CD4-positive, alpha-beta T cell (primary cell): ENCODE results near the gene TSPAN31. TPM values are rescaled to one million over a fixed set of nuclear protein-coding genes. Genes with fewer than 3 reads are reported as not detected.

Source experiments
- ATAC-seq: fragments of 200-7000 bp; cut with Tn5 transposase; one replicate; pipeline ENCODE4 v1.10.0; 2022; ENCODE audit warnings: mild to moderate bottlenecking; ENCODE audit not compliant: poor library complexity
- CTCF ChIA-PET: fragments of 350-600 bp; sonication (Branson Sonifier 250); formaldehyde crosslinking; loops from one replicate; lab custom pipeline; 2021; ENCODE audit warnings: antibody characterized with exemption, inconsistent platforms; lab: Charles Lee
- POLR2A ChIA-PET: fragments of 350-600 bp; sonication (Branson Sonifier 250); formaldehyde crosslinking; loops from one replicate; lab custom pipeline; 2021; ENCODE audit warnings: antibody characterized with exemption, inconsistent platforms; lab: Charles Lee
- DNase-seq, 14 experiments: peaks; one replicate each; pipeline ENCODE4 v3.0.0-alpha.2; 2013 to 2020; ENCODE audit warnings: mixed read lengths in 2 of 14
- H3K27ac ChIP-seq, 2 donors: one replicate each; pipeline versions ENCODE4 v1.5.1 to v1.7.0; 2013; ENCODE audit warnings: low read length in 2 of 2, low read depth in 1 of 2, mild to moderate bottlenecking in 1 of 2
- H3K27me3 ChIP-seq, 2 experiments: 1 replicate in 1 of 2; 2 replicates in 1 of 2; pipeline versions ENCODE4 v1.6.1 to v1.7.0; 2013; ENCODE audit warnings: low read length in 2 of 2, control low read depth in 1 of 2, mild to moderate bottlenecking in 1 of 2, moderate library complexity in 1 of 2; ENCODE audit not compliant: insufficient read depth in 2 of 2, control insufficient read depth in 1 of 2
- H3K36me3 ChIP-seq: one replicate; pipeline ENCODE4 v1.6.1; 2013; ENCODE audit warnings: low read length, control low read depth; ENCODE audit not compliant: insufficient read depth
- H3K4me1 ChIP-seq: one replicate; pipeline ENCODE4 v1.6.1; 2013; ENCODE audit warnings: low read length, control low read depth; ENCODE audit not compliant: insufficient read depth
- H3K4me3 ChIP-seq: one replicate; pipeline ENCODE4 v1.5.1; 2013; ENCODE audit warnings: mild to moderate bottlenecking, low read length, moderate library complexity
- H3K9me3 ChIP-seq, 2 experiments: 1 replicate in 1 of 2; 2 replicates in 1 of 2; pipeline versions ENCODE4 v1.6.1 to v1.7.0; 2013; ENCODE audit warnings: low read length in 2 of 2, mild to moderate bottlenecking in 2 of 2, control low read depth in 1 of 2, moderate library complexity in 1 of 2; ENCODE audit not compliant: control insufficient read depth in 1 of 2, insufficient read depth in 1 of 2
- H3K27ac Mint-ChIP-seq: one replicate; pipeline ENCODE4 v1.8.0; 2020; ENCODE audit warnings: mixed read lengths
- H3K27me3 Mint-ChIP-seq: one replicate; pipeline ENCODE4 v1.8.0; 2021; ENCODE audit warnings: mixed read lengths
- H3K36me3 Mint-ChIP-seq: one replicate; pipeline ENCODE4 v1.8.0; 2021; ENCODE audit warnings: low read depth, mixed read lengths
- H3K4me1 Mint-ChIP-seq: one replicate; pipeline ENCODE4 v1.8.0; 2021; ENCODE audit warnings: low read depth, mixed read lengths
- H3K4me3 Mint-ChIP-seq: one replicate; pipeline ENCODE4 v1.8.0; 2020; ENCODE audit warnings: mild to moderate bottlenecking, mixed read lengths
- H3K9me3 Mint-ChIP-seq: one replicate; pipeline ENCODE4 v1.8.0; 2020; ENCODE audit warnings: mixed read lengths
- CTCF ChIP-seq: fragments of 200-600 bp; IDR thresholded peaks from one replicate; pipeline ENCODE4 v1.8.0; 2022; ENCODE audit warnings: antibody characterized with exemption, mild to moderate bottlenecking
- intact Hi-C, 2 experiments: fragments of 100-400 bp; cut with DNase I in 1 of 2; cut with micrococcal nuclease in 1 of 2; formaldehyde crosslinking; loops; one replicate each; pipeline versions ENCODE4 v1.15.1 to v1.9.0; 2023 to 2025; cut with DNase I, micrococcal nuclease
- total RNA-seq, 174 experiments: library from RNA in 2 of 174; stranded (reverse) in 2 of 174; gene quantifications; one replicate each; pipeline ENCODE4 v1.2.3 and lab custom pipeline; 2021 to 2026

The TSPAN31 gene
- total RNA-seq, 2 experiments from 2014 or later: 10.3 to 10.7 TPM

GRCh38 chr12:57775563-57776246 lies 30.9 kb downstream of the TSPAN31 start:
- Mint-ChIP-seq H3K27me3 (no peaks in the 10 kb centered on the region), H3K27ac (no peak overlapping the region), H3K4me3 (peak overlapping the region; percentile 52), H3K36me3 (peaks cover 7% of the 10 kb centered on the region), H3K4me1 (peaks cover 30% of the 10 kb centered on the region), H3K9me3 (no peaks in the 10 kb centered on the region)
- POLR2A ChIA-PET: no interaction called here
- DNase-seq (no peak), ATAC-seq (no peak)
- Histone ChIP-seq H3K27ac (no peak overlapping the region), H3K9me3 (no peaks in the 10 kb centered on the region), H3K4me3 (no peak overlapping the region), H3K36me3 (peaks cover 2% of the 10 kb centered on the region), H3K27me3 (no peaks in the 10 kb centered on the region), H3K4me1 (peaks cover 50% of the 10 kb centered on the region)
- no peak for TF ChIP-seq CTCF
- intact Hi-C loops: no loop called here
- CTCF ChIA-PET: interaction anchor here (3.3 kb wide), 1 partner anchor 19 kb away, joined by 10 read pairs; no protein-coding TSS in a partner anchor

- H3K27me3 ChIP-seq: no peaks in the 10 kb centered on the region
- TF ChIP-seq CTCF: no peak
- H3K36me3 ChIP-seq: no peaks in the 10 kb centered on the region
- peak overlapping the region; percentile 52 for H3K4me3 Mint-ChIP-seq
- intact Hi-C loops: no loop called here
- ChIA-PET CTCF (interaction anchor here (3.3 kb wide), 1 partner anchor 20 kb away, joined by 10 read pairs; no protein-coding TSS in a partner anchor), POLR2A (no interaction called here)
- H3K27me3 Mint-ChIP-seq: no peaks in the 10 kb centered on the region
- ATAC-seq (no peak), DNase-seq (no peak)
- H3K36me3 Mint-ChIP-seq: peaks cover 7% of the 10 kb centered on the region
- peaks cover 50% of the 10 kb centered on the region for H3K4me1 ChIP-seq
- peaks cover 35% of the 10 kb centered on the region for H3K4me1 Mint-ChIP-seq
- no peak overlapping the region for H3K27ac Mint-ChIP-seq
- no peaks in the 10 kb centered on the region for H3K9me3 ChIP-seq
- H3K9me3 Mint-ChIP-seq: no peaks in the 10 kb centered on the region
- no peak overlapping the region for H3K4me3 ChIP-seq
- no peak overlapping the region for H3K27ac ChIP-seq
These were observed 31.4 kb downstream of the TSPAN31 start for GRCh38 chr12:57776247-57776587.

GRCh38 chr12:57777367-57777766 lies 32.5 kb downstream of the TSPAN31 start:
- Mint-ChIP-seq H3K36me3 (peaks cover 1% of the 10 kb centered on the region), H3K27ac (no peak overlapping the region), H3K4me3 (peak overlapping the region; percentile 9), H3K27me3 (no peaks in the 10 kb centered on the region), H3K4me1 (peaks cover 37% of the 10 kb centered on the region), H3K9me3 (no peaks in the 10 kb centered on the region)
- peaks cover 53% of the 10 kb centered on the region for H3K4me1 ChIP-seq
- TF ChIP-seq CTCF: no peak
- no peak overlapping the region for H3K4me3 ChIP-seq
- no peak for ATAC-seq
- intact Hi-C loops: no loop called here
- H3K27me3 ChIP-seq: no peaks in the 10 kb centered on the region
- DNase-seq: no peak
- POLR2A ChIA-PET: no interaction called here
- H3K9me3 ChIP-seq: no peaks in the 10 kb centered on the region
- no peak overlapping the region for H3K27ac ChIP-seq
- no peaks in the 10 kb centered on the region for H3K36me3 ChIP-seq
- CTCF ChIA-PET: no interaction called here
